GM11168 (cell line): Measurements from ENCODE around the gene STARD8.

ENCODE experiments used
- in situ Hi-C: fragments of 300-500 bp; cut with MboI; formaldehyde crosslinking; loops from one replicate; pipeline ENCODE4 v1.12.0; 2022; ENCODE audit warnings: low sequenced_read_pairs; ENCODE audit not compliant: unreplicated experiment

The STARD8 gene

GRCh38 chrX:68658530-68658929 is 11.1 kb downstream of the STARD8 start:
- in situ Hi-C loops = no loop called here

DNA sequence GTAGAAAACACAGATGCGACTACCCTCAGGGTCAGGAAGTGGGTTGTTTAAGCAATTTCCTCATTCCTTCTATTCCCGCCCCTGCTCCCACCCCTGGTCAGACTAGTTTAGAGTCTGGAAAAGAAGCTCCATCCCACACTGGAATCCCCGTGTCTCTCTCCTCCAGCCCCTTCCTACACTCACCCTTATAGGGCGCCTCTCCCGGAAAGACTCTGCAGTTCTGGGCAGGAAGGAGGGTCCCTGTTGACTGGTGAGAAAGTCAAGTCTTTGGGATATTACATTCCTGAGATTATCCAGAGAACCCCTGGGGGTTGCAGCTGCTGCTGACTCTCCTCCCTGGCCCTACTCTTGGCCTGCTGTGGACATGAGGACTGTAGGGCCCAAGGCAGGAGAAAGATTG is 11.9 kb downstream of the STARD8 start:
- in situ Hi-C loops = no loop called here

GRCh38 chrX:68659786-68660185 is 12.3 kb downstream of the STARD8 start:
- in situ Hi-C loops = no loop called here

DNA sequence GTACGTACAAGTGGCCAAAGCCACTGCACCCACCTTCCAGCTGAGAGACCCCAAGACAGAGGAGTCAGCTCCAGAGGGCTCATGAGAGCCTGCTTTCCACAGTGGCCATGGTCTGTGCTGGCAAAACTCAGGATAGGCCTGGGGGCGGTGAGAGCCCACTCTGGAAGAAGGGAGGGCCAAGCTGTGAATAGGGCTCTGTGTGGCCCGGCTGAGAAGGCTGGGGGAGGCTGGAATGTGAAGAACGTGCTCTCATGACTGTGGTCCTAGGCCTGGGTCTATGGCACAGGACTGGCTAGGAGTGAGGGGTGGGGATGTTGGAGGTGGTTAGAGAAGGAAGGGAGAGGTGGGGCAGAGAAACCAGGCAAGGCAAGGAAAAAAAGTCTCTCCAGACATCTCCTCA is 13.3 kb downstream of the STARD8 start:
- in situ Hi-C loops = no loop called here

DNA sequence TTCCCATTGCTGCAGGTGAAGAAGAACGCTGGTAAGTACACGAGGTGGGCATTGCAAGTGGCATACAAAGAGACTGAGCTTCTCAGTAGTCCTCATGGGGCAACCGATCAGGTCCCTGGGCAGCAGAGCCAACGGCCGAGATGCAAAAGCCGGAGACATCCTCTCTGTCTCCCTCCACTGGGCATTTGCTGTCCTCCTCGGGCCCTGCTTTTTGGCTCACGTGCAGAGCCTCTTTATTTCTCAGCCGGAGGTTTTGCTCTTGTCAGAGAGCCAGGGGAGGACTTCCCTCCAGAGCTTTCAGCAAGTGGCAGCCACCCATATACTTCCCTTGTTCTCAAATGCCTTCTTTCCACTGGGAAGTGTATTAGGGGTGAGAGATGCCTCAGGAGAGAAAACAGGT is 18.0 kb downstream of the STARD8 start:
- in situ Hi-C loops = no loop called here

- in situ Hi-C loops = no loop called here
Observed at GRCh38 chrX:68666580-68666979, 19.1 kb downstream of the STARD8 start.

DNA sequence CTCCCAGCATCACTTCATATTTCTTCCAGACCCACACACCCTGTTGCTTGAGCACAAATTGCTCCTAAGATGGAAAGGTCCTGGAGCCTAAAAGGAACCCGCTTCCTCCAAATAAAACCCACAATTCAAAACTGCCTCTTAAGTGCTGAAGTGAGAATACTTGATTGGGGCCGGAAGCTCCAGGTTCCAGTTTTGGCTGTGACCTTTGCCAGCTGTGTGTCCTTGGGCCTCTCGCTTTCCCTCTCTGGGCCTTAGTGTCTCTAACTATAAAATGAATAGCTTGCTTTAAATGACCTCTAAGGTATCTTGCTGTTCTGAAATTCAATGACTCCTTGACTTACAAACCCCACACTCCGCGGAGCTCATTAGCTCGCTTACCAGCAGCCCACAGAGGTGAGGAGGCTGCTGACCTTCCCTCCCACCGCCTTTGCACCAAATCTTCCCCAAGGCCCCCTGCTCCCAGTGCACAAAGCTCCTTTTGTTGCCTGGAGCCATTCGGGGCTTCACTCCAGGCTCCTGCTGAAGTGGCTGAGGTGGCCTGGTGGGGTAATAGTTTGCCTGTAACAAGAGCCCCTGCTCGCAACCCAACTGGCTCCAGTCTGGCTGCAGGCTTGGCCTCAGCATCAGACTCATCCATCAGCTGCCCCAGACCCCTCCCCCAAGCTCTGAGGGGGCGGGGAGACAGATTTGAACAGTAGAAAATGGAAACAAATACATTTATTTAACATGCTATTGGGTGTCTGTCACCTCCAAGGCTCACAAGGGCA is 21.8 kb downstream of the STARD8 start:
- in situ Hi-C loops = no loop called here

GRCh38 chrX:68669871-68670270 is 22.4 kb downstream of the STARD8 start:
- in situ Hi-C loops = no loop called here

- in situ Hi-C loops = no loop called here
Observed at GRCh38 chrX:68671221-68671620, 23.8 kb downstream of the STARD8 start.

- in situ Hi-C loops = no loop called here
Observed at GRCh38 chrX:68672581-68673318, 25.3 kb downstream of the STARD8 start.

DNA sequence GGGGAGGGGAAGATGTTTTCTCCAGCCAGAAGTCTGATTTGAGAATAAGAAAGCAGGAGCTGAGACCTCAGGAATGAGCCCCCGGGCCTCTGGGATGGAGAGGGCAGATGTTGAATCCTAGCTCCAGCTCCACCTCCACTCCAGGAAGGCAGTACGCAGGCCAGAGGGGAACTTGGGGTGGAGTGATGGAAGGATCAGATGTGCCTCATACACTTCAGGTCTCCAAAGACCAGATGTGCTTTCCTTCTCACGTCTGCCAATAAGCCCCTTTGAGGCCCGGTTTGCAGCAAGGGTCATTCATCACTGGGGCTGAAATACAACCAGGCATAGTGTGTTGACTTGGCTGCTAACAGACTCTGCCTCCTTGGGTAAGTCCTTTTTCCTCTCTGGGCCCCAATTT is 28.1 kb downstream of the STARD8 start:
- in situ Hi-C loops = no loop called here

DNA sequence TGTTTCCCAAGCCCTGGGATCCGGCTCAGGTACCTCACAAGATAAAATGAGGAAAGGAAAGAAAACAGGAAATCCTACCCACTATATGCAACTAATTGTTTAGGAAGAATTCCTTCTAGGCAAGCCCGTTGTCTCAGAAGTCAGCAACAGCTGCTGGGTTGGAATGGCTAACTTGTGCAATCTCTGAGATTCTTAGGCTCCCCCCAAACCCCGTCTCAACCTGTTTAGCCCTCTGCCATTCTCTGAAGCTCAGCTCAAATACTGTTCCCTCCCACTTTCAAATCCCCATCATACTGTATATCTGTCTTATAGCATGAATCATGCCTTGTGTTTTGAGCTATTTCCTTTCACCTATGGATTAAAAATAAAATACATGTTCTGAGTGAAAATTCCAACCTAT is 28.9 kb downstream of the STARD8 start:
- in situ Hi-C loops = no loop called here

GRCh38 chrX:68677998-68678397 is 30.5 kb downstream of the STARD8 start:
- in situ Hi-C loops = no loop called here

- in situ Hi-C loops = no loop called here
Observed at GRCh38 chrX:68681443-68681941, 34.0 kb downstream of the STARD8 start.

DNA sequence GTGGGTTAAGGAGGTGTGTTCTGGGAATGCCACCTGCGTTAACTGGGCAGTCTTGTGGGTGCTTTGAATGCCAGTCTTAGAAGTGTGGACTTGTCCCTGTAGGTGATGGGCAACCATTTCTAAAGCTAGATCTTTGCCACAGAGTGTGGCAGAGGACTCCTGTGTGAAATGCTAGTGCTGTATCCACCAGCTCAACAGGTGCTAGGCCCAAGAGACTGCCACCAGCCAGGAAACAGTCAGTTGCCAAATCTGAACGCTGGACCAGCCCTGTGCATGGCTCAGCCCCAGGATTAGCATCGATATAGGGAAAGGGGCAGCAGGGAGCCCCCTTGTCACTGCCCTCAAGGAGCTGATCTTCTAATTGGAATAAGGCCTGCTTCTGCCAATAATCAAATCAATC is 35.3 kb downstream of the STARD8 start:
- in situ Hi-C loops = no loop called here

GRCh38 chrX:68683580-68683979 is 36.1 kb downstream of the STARD8 start:
- in situ Hi-C loops = no loop called here

DNA sequence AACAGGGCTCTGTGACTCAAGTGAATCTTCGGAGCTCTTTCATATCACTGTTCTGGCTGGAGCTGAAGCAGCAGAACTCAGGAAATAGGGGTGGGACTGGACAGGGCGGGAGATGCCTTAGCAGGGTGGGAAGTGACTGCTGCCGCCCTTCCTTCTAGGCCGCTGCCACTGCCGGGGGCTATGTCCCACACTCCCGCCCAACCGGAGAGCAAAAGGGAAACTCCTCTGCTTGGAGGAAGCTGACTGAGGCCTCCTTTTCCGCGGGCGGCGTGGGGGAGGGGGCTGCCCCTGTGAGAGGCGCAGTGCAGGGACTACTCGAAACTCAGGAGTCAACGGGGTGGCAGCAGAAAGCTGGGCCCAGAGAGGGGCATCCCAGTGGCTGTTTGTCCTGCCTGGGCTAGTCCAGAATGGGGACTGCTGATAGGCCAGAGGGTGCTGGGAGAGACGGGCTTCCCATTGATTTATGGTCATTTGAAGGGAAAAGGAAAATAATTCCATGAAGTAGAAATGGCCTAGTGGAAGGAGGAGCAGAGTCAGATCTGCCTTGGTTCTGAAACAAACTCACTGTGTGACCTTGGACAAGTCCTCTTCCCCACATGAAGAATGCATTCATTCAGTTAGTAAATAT is 36.9 kb downstream of the STARD8 start:
- in situ Hi-C loops = no loop called here

DNA sequence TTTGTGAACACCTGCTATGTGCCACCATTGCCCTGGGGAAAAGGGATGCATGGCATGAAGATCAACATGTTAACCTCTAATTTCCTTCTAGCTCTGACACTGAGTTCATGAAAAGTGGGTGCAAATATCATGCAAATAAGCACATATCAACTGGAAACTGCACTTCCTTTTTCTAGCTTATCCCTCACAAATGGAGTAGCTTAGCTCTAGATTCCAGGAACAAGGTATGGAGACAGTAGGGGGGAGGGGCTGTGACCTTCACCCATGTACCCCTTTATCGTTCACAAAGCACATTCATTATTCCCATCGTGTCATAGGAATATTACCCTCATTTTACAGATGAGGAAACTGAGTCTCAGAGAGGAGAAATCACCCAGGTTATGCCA is 37.4 kb downstream of the STARD8 start:
- in situ Hi-C loops = no loop called here

GRCh38 chrX:68685685-68686084 is 38.2 kb downstream of the STARD8 start:
- in situ Hi-C loops = no loop called here

DNA sequence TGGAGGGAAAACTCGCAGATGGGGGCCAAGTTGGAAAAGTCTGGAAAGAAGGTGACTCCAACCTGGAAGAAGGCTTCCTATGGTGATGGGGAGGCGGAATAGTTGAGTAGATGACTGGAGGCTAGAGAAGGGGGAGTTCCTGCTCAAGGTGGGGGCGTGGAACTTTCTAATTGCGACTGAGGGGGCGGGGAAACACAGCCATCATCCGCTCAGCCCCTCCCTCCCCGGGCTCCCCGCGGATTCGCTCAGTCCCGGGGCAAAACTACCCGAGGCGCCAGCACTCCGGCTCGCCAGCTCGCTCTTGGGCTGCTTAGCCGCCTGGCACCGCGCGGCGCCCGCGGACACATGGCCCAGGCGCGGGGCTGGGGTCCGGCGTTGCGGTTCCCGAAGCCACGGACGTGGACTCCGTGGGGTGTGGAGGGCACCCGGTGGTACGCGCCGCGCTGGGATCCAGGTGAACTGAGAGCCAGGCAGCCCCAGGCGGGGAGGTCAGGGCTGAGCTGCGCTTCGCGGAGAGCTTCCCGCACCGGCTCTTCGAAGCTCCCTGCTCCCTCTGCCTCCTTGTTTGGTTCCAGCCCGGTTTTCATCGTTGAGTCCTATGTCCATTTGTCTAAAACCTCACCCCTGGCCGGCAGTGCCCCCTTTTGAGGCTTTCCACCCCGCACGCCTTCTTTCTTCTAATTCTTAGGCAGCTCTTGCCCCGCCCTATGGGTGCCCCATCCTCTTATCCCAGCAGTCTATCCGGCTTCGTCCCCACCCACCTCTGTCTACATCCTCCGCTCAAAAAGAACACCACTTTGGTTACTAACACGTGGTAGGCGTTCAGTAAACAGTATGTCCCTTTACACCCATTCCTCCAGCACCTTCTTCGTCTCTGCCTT is 38.9 kb downstream of the STARD8 start:
- in situ Hi-C loops = no loop called here
